ENCODE data around the gene ERMAP.
"Not testable (repeated sequence)": the region's sequence is repeated elsewhere in the genome, so short reads cannot be mapped to it uniquely, and the experiment has no call there.

The ERMAP gene

DNA sequence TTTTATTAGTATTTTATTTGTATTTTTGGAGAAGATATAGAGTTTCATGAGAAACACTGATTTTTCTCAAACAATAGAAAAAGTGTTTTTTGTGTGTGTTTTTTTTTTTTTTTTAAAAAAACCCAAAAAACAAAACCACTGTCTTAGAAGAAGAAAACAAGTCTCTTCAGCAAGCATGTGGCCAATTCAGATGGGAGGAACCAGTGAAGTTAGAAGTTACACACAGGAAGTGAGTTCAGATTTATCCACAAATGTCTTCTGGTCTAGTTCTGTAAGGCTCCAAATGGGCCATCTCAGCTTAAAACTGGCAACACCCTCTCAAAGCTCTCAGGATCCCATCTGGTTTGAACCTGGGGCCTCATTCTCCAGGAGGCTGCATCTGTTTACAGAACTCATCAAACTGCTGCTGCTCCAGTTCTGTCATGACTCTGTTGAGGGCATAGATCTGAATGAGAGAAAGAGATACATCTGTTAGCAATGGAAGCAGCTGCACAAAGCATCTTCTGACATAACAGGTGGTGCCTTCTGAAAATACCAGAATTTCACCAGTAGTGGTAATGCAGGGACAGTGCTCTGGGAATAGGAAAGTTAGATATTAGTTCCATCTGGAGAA lies 9.8 kb upstream of the ERMAP start:
- DNase-seq (ENCODE audit: low read depth), result no peak

GRCh38 chr1:42814815-42815214 lies 2.1 kb upstream of the ERMAP start:
- DNase-seq (ENCODE audit: low read depth), result not testable (repeated sequence)

DNA sequence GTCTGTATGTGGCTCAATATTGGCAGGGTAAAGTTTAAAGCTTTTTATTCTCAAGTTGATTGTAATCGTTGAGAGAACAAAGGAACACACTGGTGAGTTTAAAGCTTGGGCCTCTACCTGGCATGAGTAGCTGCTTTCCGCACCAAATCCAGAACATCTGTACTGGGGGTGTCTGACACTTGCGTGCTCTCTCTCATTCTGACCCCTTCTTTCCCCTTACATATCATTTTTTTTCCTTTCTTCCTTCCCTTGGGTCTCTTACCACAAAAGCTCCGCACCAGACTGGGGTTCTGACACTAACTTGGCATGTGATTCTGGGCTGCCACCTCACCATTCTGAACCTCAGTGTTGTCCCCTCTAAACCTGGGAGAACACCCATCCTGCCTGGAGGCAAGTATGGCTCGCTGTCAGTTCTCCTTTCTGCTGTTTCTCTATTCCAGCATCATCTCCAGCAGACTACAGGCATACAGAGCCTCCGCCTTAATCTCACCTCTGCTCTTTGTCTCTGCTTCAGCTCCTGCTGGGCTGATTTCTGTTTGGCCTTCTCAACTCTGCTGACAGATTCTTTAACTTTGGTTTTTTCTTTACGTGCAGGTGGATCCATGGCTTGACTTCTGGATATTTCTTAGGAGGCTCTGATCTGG lies 859 bp upstream of the ERMAP start:
- DNase-seq (ENCODE audit: low read depth), result no peak

DNA sequence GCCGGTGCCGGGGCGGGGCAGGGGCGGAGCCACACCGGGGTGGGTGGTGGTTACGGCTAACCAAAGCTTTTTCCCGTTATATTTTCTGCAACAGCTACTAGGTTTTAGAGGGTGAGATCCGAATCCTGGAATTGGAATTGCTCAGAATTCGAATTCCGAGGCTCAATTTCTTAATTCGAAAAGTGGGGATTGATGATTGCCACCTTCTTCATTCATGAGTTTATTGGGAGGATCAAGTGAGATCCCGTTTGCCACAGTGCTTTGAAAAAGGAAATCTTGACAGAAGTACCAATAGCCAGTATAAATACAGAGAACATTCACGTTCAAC lies 482 bp downstream of the ERMAP start:
- DNase-seq (ENCODE audit: low read depth), result no peak

DNA sequence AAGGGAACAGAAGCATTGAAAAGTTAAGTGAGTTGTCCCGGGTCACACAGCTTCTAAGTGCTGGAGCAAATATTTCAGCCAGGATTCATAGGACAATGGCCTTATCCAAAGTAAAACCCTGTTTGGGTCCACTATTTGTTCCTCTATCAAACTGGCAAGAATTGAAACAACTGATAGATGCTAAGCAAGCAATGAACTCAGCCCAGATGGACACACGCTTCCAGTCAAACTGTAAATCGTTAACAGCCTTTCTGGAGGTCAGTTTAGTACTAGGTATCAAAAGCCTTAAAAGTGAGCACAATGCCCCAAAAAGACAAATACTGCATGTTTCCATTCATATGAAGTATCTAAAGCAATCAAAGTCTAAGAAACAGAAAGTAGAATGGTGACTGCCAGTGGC lies 1.1 kb downstream of the ERMAP start:
- no peak for DNase-seq (ENCODE audit: low read depth)

DNA sequence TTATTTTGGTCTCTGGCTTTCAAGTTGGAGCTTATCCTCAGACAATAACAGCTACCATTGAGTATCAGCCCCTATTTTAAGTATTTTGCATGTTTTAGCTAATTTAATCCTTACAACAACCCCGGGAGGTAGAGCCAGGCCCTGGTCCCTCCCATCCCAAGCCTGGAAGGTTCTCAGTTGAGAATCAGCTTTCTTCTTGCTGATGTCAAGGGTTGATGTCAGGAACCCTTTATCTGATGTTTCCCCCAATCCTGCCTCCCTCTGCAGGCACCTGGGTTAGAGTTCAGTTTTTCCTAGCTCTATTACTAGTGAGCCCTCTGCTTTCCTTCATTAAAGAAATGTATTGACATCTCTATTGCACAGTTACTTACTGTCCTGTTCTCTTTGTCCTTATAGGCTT lies 3.9 kb downstream of the ERMAP start:
- no peak for DNase-seq (ENCODE audit: low read depth)

- no peak for DNase-seq (ENCODE audit: low read depth)
Measured at GRCh38 chr1:42821690-42822089, 4.8 kb downstream of the ERMAP start.

DNA sequence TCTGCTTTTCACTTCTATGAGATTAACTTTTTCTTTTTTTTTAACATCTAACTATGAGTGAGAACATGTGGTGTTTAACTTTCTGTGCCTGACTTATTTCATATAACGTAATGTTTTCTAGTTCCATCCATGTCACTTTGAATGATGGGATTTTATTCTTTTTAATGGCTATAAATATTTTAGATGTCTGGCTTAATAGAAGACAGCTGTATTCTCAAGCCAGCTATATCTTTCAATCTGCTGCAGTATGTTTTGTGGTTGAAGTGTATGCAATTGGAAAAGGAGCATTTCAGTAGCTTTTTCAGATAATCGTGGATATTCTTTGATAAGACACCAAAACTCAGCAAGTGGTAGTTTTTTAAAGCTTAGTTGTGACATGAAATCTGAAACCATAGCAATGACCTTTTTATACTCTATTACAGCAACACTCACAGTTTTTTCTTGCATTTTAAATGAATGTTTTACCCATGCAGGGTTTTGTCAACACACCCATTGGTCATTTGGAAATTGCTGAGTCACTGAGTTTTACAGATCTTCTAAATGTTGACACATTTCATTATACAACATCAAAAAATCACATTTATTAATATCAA lies 6.0 kb downstream of the ERMAP start:
- DNase-seq (ENCODE audit: low read depth), result no peak

DNA sequence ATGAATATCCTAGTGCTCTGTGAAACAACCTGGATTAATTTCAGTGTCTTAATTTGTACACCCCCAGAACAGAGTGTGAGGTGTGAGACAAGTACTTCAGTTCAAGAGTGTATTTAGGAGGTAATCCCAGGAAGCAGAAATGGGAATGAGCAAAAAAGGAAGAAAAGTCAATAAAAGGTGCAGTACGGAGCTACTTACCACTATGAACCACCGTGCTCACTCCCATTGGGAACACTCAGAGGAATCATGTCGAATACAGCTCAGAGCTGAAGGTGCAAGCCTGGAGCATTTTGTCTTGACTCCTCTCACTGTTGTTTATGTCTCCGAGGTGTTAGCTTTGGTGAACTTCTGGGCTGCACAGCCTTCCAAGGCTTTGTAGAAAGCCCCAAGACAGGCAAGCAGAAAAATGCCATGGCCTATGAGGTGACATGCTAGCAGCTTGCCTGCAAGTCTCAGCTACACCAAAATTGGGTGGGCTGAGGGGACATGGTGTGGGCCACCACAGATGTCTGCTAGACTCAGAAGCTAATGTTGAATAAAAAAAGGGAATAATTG lies 7.6 kb downstream of the ERMAP start:
- DNase-seq (ENCODE audit: low read depth), result no peak

DNA sequence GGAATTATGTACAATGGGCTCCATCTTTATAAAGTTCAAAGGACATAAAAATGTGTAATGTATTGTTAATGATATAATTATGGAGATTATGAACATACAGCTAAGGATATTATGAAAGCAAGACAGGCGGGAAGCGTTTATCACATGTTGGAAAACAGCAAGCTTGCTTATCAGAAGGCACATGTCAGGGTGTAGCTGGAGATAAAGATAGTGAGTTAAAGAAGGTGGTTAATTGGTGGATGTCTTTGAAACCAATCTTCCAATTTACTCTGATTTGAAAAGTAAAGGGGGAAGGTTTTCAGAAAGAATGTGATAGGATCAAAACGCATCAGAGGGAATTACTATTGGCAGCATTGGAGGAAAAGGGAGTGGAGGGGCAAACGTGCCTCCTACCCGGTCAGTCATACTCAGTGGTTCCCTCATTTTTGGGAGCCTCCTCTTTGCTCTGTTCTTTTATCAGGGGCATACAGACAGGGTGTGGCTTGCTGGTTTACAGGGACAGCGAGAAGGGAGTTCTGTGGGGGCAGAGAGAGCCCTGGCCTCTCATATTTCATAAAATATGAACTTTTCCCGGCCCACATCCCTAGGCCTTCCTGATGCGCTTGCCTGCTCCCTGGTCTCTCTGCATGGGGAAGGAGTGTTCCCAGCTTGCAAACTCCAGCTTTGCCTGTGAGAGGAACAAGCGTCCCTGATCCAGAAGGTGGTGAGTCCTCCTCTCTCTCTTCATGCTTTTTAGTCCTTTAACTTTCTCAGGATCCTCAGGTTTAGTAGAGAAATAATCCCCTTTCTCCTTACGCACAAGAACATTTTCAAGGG lies 8.3 kb downstream of the ERMAP start:
- no peak for DNase-seq (ENCODE audit: low read depth)

- no peak for DNase-seq (ENCODE audit: low read depth)
Measured at GRCh38 chr1:42830631-42831030, 13.7 kb downstream of the ERMAP start.

DNA sequence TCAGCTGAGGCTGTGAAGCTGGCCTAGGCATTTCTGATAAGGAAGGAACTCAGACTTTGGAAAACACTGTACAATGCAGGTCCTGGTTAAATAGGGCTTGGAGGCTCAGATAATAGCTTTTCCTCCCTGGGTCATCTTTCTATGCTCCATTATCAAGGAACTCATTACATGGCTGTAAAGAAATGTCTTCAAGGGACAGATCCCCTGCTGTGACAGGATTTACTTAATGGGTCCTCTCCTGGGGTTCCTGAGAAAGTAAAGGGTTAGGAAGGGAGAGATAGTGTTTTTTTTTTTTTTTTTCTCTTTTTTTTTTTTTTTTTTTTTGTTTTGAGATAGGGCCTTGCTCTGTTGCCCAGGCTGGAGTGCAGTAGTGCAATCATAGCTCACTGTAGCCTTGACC lies 14.4 kb downstream of the ERMAP start:
- DNase-seq (ENCODE audit: low read depth), result no peak

- DNase-seq (ENCODE audit: low read depth), result no peak
Measured at GRCh38 chr1:42832641-42833240, 15.8 kb downstream of the ERMAP start.

DNA sequence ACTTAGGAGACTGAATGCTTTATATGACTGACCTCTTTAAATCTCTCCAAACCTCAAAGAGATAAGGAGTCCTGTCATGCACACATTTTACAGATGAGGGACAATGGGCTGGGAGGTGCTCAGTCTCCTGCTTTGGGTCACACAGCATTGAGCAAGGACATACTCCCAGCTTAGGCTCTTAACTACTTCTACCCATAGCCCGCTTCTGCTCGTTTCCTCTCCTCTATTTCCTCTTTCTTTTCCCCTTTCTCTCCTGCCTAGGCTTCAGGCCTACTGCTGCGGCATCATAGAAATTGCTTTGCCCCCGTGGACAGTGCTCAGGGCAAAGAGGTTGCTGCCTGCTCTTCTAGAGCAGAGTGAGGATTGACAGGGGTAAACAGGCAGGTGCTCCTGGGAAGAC lies 17.1 kb downstream of the ERMAP start:
- DNase-seq (ENCODE audit: low read depth), result no peak

- DNase-seq (ENCODE audit: low read depth), result no peak
Measured at GRCh38 chr1:42834803-42835202, 17.9 kb downstream of the ERMAP start.

DNA sequence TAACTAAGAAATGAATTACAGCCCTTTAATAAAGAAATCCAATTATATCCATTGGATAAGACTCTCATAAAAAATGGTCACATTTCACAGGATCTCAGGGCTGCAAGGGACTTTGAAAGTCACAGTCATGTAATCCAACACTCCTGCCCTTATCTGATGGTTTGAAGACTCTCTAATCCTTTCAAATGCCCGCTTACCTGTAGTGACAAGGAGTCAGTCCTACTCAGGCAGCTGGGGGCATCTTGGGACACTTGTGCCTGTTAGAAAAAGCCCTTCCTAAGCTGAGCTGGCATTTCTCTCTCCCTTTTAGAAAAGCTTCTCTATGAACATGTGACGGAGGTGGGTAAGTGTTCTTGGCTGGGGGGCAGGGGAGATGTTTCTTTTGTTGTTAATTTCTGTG lies 18.5 kb downstream of the ERMAP start:
- DNase-seq (ENCODE audit: low read depth), result no peak

GRCh38 chr1:42837709-42838108 lies 20.8 kb downstream of the ERMAP start:
- no peak for DNase-seq (ENCODE audit: low read depth)

- DNase-seq (ENCODE audit: low read depth), result no peak
Measured at GRCh38 chr1:42838482-42839190, 21.7 kb downstream of the ERMAP start.

DNA sequence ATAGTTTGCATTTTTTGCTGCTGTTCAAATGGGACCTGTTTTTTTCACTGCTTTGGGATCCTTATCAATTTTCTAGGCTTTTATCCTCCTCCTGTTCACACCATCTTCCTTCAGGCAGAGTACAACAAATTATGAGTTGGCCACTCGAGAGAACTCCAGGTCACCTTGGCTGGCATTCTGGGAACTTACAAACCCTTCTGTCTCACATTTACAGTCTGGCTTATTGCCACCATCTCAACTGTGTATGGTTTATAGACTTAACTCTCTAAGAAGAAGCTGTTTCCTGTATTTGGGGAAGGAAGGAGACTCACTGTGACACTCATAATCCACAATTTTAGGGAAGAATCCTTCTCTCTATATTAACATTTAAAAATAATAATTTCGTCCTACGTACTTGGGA lies 24.1 kb downstream of the ERMAP start:
- DNase-seq (ENCODE audit: low read depth), result no peak

DNA sequence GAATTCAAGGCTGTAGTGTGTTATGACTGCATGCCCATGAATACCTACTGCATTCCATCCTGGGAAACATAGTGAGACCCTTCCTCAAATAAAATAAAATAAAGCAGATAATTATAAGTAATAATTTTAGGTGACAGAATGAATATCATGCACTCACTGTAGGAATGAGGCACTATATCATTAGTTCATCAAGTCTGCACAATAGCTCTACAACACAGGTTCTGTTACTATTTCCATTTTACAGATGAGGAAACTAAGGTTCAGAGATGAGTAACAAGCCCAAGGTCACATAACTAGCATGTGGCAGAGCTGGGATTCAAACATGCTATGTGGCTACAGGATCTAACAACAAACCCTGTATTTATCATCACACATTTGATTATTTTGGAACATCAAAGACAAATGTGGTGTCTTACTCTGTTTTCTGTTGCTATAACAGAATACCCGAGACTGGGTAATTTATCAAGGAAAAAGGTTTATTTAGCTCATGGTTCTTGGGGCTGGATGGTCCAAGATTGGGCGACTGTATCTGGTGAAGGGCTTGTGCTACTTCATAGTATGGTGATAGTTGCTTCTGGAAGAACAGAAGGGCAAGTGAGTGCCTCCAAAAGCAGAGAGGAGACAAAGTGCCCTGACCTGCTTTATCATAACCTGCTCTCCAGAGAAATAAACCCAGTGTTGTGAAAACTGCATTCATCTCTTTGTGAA lies 24.7 kb downstream of the ERMAP start:
- DNase-seq (ENCODE audit: low read depth), result no peak

GRCh38 chr1:42844592-42845140 lies 27.7 kb downstream of the ERMAP start:
- DNase-seq (ENCODE audit: low read depth), result no peak
